H9 (cell line): Measurements from ENCODE around the gene SUMF1. TPM values are rescaled to one million over a fixed set of nuclear protein-coding genes. Genes with fewer than 3 reads are reported as not detected.

Experiments used
- DNase-seq: peaks from one replicate; pipeline ENCODE4 v3.0.0-alpha.2; 2017
- H2AFZ ChIP-seq: one replicate; pipeline ENCODE4 v1.6.1; 2013; ENCODE audit warnings: mild to moderate bottlenecking, low read length, control low read depth, moderate library complexity
- H2AK5ac ChIP-seq: 2 replicates; pipeline ENCODE4 v1.6.1; 2013; ENCODE audit warnings: low read length, control low read depth, mixed read lengths; ENCODE audit not compliant: insufficient read length
- H2BK120ac ChIP-seq: one replicate; pipeline ENCODE4 v1.6.1; 2013; ENCODE audit warnings: low read depth, mild to moderate bottlenecking, low read length, control low read depth, inconsistent platforms; ENCODE audit not compliant: poor library complexity, severe bottlenecking
- H2BK12ac ChIP-seq: 2 replicates; pipeline ENCODE4 v1.6.1; 2013; ENCODE audit warnings: low read length, control low read depth, mixed read lengths, low read depth; ENCODE audit not compliant: insufficient read length
- H2BK15ac ChIP-seq: 2 replicates; pipeline ENCODE4 v1.6.1; 2013; ENCODE audit warnings: low read depth, low read length, control low read depth
- H2BK20ac ChIP-seq: one replicate; pipeline ENCODE4 v1.6.1; 2013; ENCODE audit warnings: low read depth, mild to moderate bottlenecking, low read length, control low read depth, inconsistent platforms; ENCODE audit not compliant: poor library complexity, severe bottlenecking
- H2BK5ac ChIP-seq: 2 replicates; pipeline ENCODE4 v1.6.1; 2013; ENCODE audit warnings: low read length, control low read depth, mixed read lengths; ENCODE audit not compliant: insufficient read length
- H3K14ac ChIP-seq: 2 replicates; pipeline ENCODE4 v1.6.1; 2013; ENCODE audit warnings: low read length, control low read depth; ENCODE audit not compliant: insufficient read depth
- H3K18ac ChIP-seq: 2 replicates; pipeline ENCODE4 v1.6.1; 2013; ENCODE audit warnings: low read depth, mild to moderate bottlenecking, mixed read lengths, low read length, control low read depth; ENCODE audit not compliant: insufficient read length
- H3K23ac ChIP-seq: 2 replicates; pipeline ENCODE4 v1.6.1; 2013; ENCODE audit warnings: low read length, control low read depth, mixed read lengths, low read depth; ENCODE audit not compliant: insufficient read length
- H3K23me2 ChIP-seq: 2 replicates; pipeline ENCODE4 v1.6.1; 2013; ENCODE audit warnings: low read depth, mild to moderate bottlenecking, mixed read lengths, low read length, control low read depth; ENCODE audit not compliant: insufficient read length, poor library complexity, severe bottlenecking
- H3K27ac ChIP-seq: 2 replicates; pipeline ENCODE4 v1.5.1; 2013; ENCODE audit warnings: low read length, control low read depth, mixed read lengths, low read depth; ENCODE audit not compliant: insufficient read length
- H3K27me3 ChIP-seq: 2 replicates; pipeline ENCODE4 v1.6.1; 2013; ENCODE audit warnings: low read length, control low read depth, inconsistent platforms; ENCODE audit not compliant: insufficient read depth
- H3K4ac ChIP-seq: 2 replicates; pipeline ENCODE4 v1.6.1; 2013; ENCODE audit warnings: low read depth, mild to moderate bottlenecking, control low read depth, inconsistent platforms, low read length, moderate library complexity
- H3K4me1 ChIP-seq: 2 replicates; pipeline ENCODE4 v1.6.1; 2013; ENCODE audit warnings: low read length, control low read depth, inconsistent platforms; ENCODE audit not compliant: insufficient read depth
- H3K4me2 ChIP-seq: 2 replicates; pipeline ENCODE4 v1.6.1; 2013; ENCODE audit warnings: low read length, control low read depth, mixed read lengths; ENCODE audit not compliant: insufficient read length, insufficient read depth
- H3K56ac ChIP-seq: 2 replicates; pipeline ENCODE4 v1.6.1; 2013; ENCODE audit warnings: low read depth, mild to moderate bottlenecking, mixed read lengths, low read length, control low read depth; ENCODE audit not compliant: insufficient read length
- H3K79me1 ChIP-seq: 2 replicates; pipeline ENCODE4 v1.6.1; 2013; ENCODE audit warnings: low read depth, mild to moderate bottlenecking, moderate library complexity, low read length, control low read depth, inconsistent platforms; ENCODE audit not compliant: insufficient read depth, poor library complexity, severe bottlenecking
- H3K79me2 ChIP-seq: 2 replicates; pipeline ENCODE4 v1.6.1; 2013; ENCODE audit warnings: low read length, control low read depth, inconsistent platforms; ENCODE audit not compliant: insufficient read depth
- H3K9ac ChIP-seq: 2 replicates; pipeline ENCODE4 v1.6.1; 2013; ENCODE audit warnings: low read length, control low read depth, mixed read lengths; ENCODE audit not compliant: insufficient read length; ENCODE audit errors: extremely low read depth
- H3K9me3 ChIP-seq: one replicate; pipeline ENCODE4 v1.6.1; 2013; ENCODE audit warnings: low read depth, low read length, inconsistent platforms; ENCODE audit not compliant: control insufficient read depth
- H3T11ph ChIP-seq: one replicate; pipeline ENCODE4 v1.6.1; 2013; ENCODE audit warnings: mild to moderate bottlenecking, low read length, control low read depth, inconsistent platforms
- H4K20me1 ChIP-seq: one replicate; pipeline ENCODE4 v1.6.1; 2013; ENCODE audit not compliant: control insufficient read depth, insufficient read length, insufficient read depth
- H4K5ac ChIP-seq: 2 replicates; pipeline ENCODE4 v1.6.1; 2013; ENCODE audit warnings: low read depth, mild to moderate bottlenecking, mixed read lengths, low read length, control low read depth; ENCODE audit not compliant: insufficient read length
- H4K8ac ChIP-seq: replicated peaks from 2 replicates; pipeline ENCODE4 v1.6.1; 2013; ENCODE audit warnings: low read length, control low read depth, mixed read lengths, low read depth; ENCODE audit not compliant: insufficient read length
- H4K91ac ChIP-seq: 2 replicates; pipeline ENCODE4 v1.6.1; 2013; ENCODE audit warnings: low read depth, mild to moderate bottlenecking, moderate library complexity, mixed read lengths, low read length, control low read depth; ENCODE audit not compliant: insufficient read length
- H3K27ac Mint-ChIP-seq, 3 experiments: 2 replicates in 2 of 3; 3 replicates in 1 of 3; pipeline ENCODE4 v1.8.0; 2020 to 2021; ENCODE audit warnings: mixed read lengths in 3 of 3, mild to moderate bottlenecking in 1 of 3, moderate library complexity in 1 of 3
- H3K27me3 Mint-ChIP-seq: 2 replicates; pipeline ENCODE4 v1.8.0; 2021; ENCODE audit warnings: low read depth, mild to moderate bottlenecking, moderate library complexity, mixed read lengths
- H3K36me3 Mint-ChIP-seq, 3 experiments: 2 replicates in 2 of 3; 3 replicates in 1 of 3; pipeline ENCODE4 v1.8.0; 2020 to 2021; ENCODE audit warnings: low read depth in 3 of 3, mixed read lengths in 3 of 3; ENCODE audit not compliant: insufficient read depth in 1 of 3
- H3K4me1 Mint-ChIP-seq, 2 experiments: 2 replicates each; pipeline ENCODE4 v1.8.0; 2020; ENCODE audit warnings: mixed read lengths in 2 of 2
- H3K4me3 Mint-ChIP-seq, 2 experiments: 2 replicates in 1 of 2; 3 replicates in 1 of 2; pipeline ENCODE4 v1.8.0; 2020 to 2021; ENCODE audit warnings: mild to moderate bottlenecking in 2 of 2, mixed read lengths in 2 of 2, moderate library complexity in 1 of 2
- H3K9me3 Mint-ChIP-seq, 2 experiments: 2 replicates in 1 of 2; 3 replicates in 1 of 2; pipeline ENCODE4 v1.8.0; 2020; ENCODE audit warnings: mild to moderate bottlenecking in 2 of 2, mixed read lengths in 2 of 2, moderate library complexity in 1 of 2
- WGBS: extraction: QIAGEN DNeasy Blood & Tissue Kit; methylation state at CpG from one replicate; pipeline ENCODE4 v1.1.7; 2013; ENCODE audit warnings: missing lambda C conversion rate, low lambda C conversion rate, mixed read lengths; ENCODE audit not compliant: insufficient read length; ENCODE audit errors: extremely low coverage; 5-methylcytosine and 5-hydroxymethylcytosine counted together
- total RNA-seq: library from RNA; stranded (reverse); gene quantifications from 2 replicates; pipeline ENCODE4 v1.2.1, GENCODE V29; 2021
- TF ChIP-seq, protein P1 (sequence below): fragments of 200-600 bp; sonication (generic); conservative IDR thresholded peaks from 3 replicates; pipeline ENCODE4 v1.8.0; 2021; ENCODE audit warnings: antibody characterized with exemption, mild to moderate bottlenecking

The SUMF1 gene
- total RNA-seq, 1 experiment from 2014 or later: 9.5 TPM

DNA sequence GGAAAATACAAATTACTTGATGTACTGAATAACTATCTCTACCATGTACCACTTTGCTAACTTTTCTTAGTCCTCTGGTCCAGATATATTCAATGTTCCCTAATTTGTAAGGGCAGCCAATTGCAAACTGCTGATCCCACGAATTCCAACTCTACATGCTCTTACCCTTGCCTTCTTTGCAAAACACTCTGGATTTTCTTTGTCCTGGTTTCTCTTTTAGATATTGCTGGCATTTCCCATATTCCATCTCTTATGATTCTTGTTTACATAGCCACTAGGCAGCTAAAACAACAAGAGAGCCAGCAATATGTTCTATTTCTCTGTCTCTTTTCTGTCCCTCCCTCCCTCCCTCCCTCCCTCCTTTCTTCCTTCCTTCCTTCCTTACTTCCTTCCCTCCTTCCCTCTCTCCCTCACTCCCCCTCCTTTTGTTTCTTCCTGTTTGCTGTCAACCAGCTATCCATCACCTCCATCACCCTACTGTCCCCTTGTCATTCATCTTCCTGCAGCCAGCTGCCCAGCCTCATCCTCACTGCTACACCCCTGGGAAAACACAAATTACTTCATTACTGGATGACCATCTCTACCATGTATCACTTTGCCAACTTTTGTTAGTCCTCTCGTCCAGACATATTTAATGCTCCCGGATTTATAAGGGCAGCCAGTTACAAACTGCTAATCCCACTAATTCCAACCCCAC is 130.1 kb downstream of the SUMF1 start:
- Histone ChIP-seq H2BK5ac (no peak overlapping the region), H2AK5ac (no peak overlapping the region), H2BK20ac (no peak overlapping the region), H3K23ac (no peak overlapping the region), H3K4ac (no peak overlapping the region), H3K27me3 (no peaks in the 10 kb centered on the region), H2BK15ac (no peak overlapping the region), H3K4me1 (no peaks in the 10 kb centered on the region; the same call in 1 of the 2 replicates), H3K23me2 (no peaks in the 10 kb centered on the region), H4K20me1 (no peaks in the 10 kb centered on the region), H2BK12ac (no peak overlapping the region), H4K5ac (no peak overlapping the region), H2AFZ (no peak overlapping the region), H3K9ac (no peak overlapping the region), H3K56ac (no peak overlapping the region), H3K27ac (no peak overlapping the region), H3T11ph (no peak overlapping the region), H3K4me2 (no peak overlapping the region), H4K8ac (no peak overlapping the region), H2BK120ac (no peak overlapping the region), H3K79me1 (no peaks in the 10 kb centered on the region), H4K91ac (no peak overlapping the region), H3K18ac (no peak overlapping the region), H3K14ac (no peak overlapping the region), H3K9me3 (no peaks in the 10 kb centered on the region), H3K79me2 (no peaks in the 10 kb centered on the region)
- Mint-ChIP-seq H3K9me3 (no peaks in the 10 kb centered on the region), H3K27me3 (no peaks in the 10 kb centered on the region), H3K4me3 (no peak overlapping the region), H3K4me1 (peaks cover 45 to 50% of the 10 kb centered on the region in 2 experiments), H3K27ac (no peak overlapping the region), H3K36me3 (no peaks in the 10 kb centered on the region)
- no peak for DNase-seq
- no CpG with 5 or more reads among the region's 3 CpGs for WGBS
- TF ChIP-seq, protein P1, sequence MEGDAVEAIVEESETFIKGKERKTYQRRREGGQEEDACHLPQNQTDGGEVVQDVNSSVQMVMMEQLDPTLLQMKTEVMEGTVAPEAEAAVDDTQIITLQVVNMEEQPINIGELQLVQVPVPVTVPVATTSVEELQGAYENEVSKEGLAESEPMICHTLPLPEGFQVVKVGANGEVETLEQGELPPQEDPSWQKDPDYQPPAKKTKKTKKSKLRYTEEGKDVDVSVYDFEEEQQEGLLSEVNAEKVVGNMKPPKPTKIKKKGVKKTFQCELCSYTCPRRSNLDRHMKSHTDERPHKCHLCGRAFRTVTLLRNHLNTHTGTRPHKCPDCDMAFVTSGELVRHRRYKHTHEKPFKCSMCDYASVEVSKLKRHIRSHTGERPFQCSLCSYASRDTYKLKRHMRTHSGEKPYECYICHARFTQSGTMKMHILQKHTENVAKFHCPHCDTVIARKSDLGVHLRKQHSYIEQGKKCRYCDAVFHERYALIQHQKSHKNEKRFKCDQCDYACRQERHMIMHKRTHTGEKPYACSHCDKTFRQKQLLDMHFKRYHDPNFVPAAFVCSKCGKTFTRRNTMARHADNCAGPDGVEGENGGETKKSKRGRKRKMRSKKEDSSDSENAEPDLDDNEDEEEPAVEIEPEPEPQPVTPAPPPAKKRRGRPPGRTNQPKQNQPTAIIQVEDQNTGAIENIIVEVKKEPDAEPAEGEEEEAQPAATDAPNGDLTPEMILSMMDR: no peak
